Body of pancreas (tissue), 4 donors: Measurements from ENCODE around the gene COL19A1. TPM values are rescaled to one million over a fixed set of nuclear protein-coding genes. Genes with fewer than 3 reads are reported as not detected.

Experiments used
- ATAC-seq: fragments of 150-250 bp; one replicate; pipeline ENCODE4 v1.9.1; 2016
- DNase-seq, 4 donors: peaks; one replicate each; pipeline ENCODE4 v3.0.0-alpha.2; 2019
- H3K27ac ChIP-seq, 4 donors: fragments of 200-600 bp; sonication (generic); 1 replicate in 3 of 4; 2 replicates in 1 of 4; pipeline versions ENCODE4 v1.5.1 to v1.6.1; 2016 to 2019; ENCODE audit warnings: mild to moderate bottlenecking in 1 of 4, mixed read lengths in 1 of 4, moderate library complexity in 1 of 4
- H3K27me3 ChIP-seq, 2 donors: fragments of 200-600 bp; sonication (generic); one replicate each; pipeline ENCODE4 v1.6.0; 2016; ENCODE audit warnings: mild to moderate bottlenecking in 1 of 2
- H3K36me3 ChIP-seq, 2 donors: fragments of 200-600 bp; sonication (generic); replicated peaks in 1 of 2; 2 replicates each; pipeline ENCODE4 v1.5.1; 2016; ENCODE audit warnings: low read depth in 2 of 2; ENCODE audit not compliant: insufficient read depth in 1 of 2
- H3K4me1 ChIP-seq: fragments of 200-600 bp; sonication (generic); one replicate; pipeline ENCODE4 v1.6.0; 2016
- H3K4me3 ChIP-seq, 2 donors: fragments of 200-600 bp; sonication (generic); 1 replicate in 1 of 2; 2 replicates in 1 of 2; pipeline ENCODE4 v1.5.1; 2016 to 2019
- H3K9me3 ChIP-seq, 3 donors: fragments of 200-600 bp; sonication (generic); 1 replicate in 2 of 3; 2 replicates in 1 of 3; pipeline ENCODE4 v1.5.1; 2016
- POLR2A ChIP-seq, 3 donors: fragments of 450-650 bp; IDR thresholded peaks; one replicate each; pipeline ENCODE4 v1.6.1; 2016; ENCODE audit warnings: antibody characterized with exemption in 3 of 3, mild to moderate bottlenecking in 2 of 3
- WGBS, 2 donors: methylation state at CpG; one replicate each; pipeline ENCODE4 v1.1.5; 2017; 5-methylcytosine and 5-hydroxymethylcytosine counted together
- intact Hi-C: fragments of 100-400 bp; cut with DNase I; formaldehyde crosslinking; loops from one replicate; pipeline ENCODE4 v1.15.1; 2023
- total RNA-seq, 2 donors: library from RNA; depleted of rRNA; stranded (reverse); fragments of >200 nt; gene quantifications; one replicate each; pipeline ENCODE4 v1.1.0, GENCODE V29; 2016
- TF ChIP-seq, protein P1 (sequence below), 7 experiments: fragments of 450-650 bp in 4 of 7; fragments of 200-600 bp in 3 of 7; sonication (generic) in 3 of 7; IDR thresholded peaks; one replicate each; pipeline ENCODE4 v1.5.1; 2016 to 2019; ENCODE audit warnings: antibody characterized with exemption in 7 of 7

The COL19A1 gene
- total RNA-seq, 2 donors from 2014 or later = 0.26 to 1.6 TPM

DNA sequence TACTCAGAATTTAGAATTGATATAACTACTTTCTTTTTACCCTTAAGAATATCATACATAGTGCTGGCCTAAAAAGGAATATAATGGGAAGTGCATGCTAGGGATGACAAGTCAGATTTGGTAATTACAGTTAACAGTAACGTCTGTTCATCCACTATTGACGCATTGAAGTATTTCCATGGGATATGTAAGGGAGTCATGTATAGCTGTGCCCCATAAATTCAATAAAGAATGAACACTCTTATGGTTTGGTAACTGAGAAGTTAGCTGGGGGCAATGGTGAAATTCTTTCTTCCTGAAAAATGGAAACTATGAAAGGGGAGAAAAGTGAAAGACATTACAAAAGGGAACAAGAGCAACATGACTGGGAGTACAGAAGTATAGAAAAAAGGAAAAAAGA is 2.6 kb upstream of the COL19A1 start:
- Histone ChIP-seq H3K4me3 (no peak overlapping the region), H3K4me1 (peaks cover 9% of the 10 kb centered on the region), H3K36me3 (no peaks in the 10 kb centered on the region), H3K9me3 (no peaks in the 10 kb centered on the region), H3K27ac (no peak overlapping the region), H3K27me3 (no peaks in the 10 kb centered on the region)
- DNase-seq = no peak
- ATAC-seq = no peak
- 88 to 90% methylated on average over 2 of the region's 2 CpGs for WGBS, 2 donors
- no peak for TF ChIP-seq POLR2A (IDR thresholded peaks at IDR 0.05)
- TF ChIP-seq, protein P1, sequence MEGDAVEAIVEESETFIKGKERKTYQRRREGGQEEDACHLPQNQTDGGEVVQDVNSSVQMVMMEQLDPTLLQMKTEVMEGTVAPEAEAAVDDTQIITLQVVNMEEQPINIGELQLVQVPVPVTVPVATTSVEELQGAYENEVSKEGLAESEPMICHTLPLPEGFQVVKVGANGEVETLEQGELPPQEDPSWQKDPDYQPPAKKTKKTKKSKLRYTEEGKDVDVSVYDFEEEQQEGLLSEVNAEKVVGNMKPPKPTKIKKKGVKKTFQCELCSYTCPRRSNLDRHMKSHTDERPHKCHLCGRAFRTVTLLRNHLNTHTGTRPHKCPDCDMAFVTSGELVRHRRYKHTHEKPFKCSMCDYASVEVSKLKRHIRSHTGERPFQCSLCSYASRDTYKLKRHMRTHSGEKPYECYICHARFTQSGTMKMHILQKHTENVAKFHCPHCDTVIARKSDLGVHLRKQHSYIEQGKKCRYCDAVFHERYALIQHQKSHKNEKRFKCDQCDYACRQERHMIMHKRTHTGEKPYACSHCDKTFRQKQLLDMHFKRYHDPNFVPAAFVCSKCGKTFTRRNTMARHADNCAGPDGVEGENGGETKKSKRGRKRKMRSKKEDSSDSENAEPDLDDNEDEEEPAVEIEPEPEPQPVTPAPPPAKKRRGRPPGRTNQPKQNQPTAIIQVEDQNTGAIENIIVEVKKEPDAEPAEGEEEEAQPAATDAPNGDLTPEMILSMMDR (IDR thresholded peaks at IDR 0.05) = no peak
- intact Hi-C loops = no loop called here

DNA sequence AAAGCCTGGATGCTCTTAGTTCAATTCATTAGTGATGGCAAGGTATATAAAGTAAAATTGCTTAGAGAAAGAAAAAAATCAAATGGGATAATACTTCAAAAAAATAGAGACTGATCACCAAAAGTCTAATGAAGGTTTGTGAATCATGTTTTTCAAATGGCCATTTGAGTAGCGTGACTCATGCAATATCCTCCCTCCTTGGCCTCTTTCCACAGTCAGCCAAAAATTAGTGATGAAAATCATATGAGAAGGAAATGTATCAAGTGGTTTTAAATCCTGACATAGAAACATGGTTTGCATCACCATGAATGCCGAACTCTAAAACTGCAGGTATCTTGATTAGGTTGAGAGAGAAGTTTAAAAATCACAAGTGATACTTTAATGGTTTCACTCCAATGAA is 1.2 kb upstream of the COL19A1 start:
- Histone ChIP-seq H3K4me3 (no peak overlapping the region), H3K9me3 (no peaks in the 10 kb centered on the region), H3K27me3 (no peaks in the 10 kb centered on the region), H3K27ac (no peak overlapping the region), H3K36me3 (no peaks in the 10 kb centered on the region), H3K4me1 (peaks cover 9% of the 10 kb centered on the region)
- no peak for DNase-seq
- 81 to 83% methylated on average over 2 of the region's 2 CpGs for WGBS, 2 donors
- TF ChIP-seq, protein P1 (IDR thresholded peaks at IDR 0.05) = no peak
- TF ChIP-seq POLR2A (IDR thresholded peaks at IDR 0.05) = no peak
- no peak for ATAC-seq
- intact Hi-C loops = no loop called here

DNA sequence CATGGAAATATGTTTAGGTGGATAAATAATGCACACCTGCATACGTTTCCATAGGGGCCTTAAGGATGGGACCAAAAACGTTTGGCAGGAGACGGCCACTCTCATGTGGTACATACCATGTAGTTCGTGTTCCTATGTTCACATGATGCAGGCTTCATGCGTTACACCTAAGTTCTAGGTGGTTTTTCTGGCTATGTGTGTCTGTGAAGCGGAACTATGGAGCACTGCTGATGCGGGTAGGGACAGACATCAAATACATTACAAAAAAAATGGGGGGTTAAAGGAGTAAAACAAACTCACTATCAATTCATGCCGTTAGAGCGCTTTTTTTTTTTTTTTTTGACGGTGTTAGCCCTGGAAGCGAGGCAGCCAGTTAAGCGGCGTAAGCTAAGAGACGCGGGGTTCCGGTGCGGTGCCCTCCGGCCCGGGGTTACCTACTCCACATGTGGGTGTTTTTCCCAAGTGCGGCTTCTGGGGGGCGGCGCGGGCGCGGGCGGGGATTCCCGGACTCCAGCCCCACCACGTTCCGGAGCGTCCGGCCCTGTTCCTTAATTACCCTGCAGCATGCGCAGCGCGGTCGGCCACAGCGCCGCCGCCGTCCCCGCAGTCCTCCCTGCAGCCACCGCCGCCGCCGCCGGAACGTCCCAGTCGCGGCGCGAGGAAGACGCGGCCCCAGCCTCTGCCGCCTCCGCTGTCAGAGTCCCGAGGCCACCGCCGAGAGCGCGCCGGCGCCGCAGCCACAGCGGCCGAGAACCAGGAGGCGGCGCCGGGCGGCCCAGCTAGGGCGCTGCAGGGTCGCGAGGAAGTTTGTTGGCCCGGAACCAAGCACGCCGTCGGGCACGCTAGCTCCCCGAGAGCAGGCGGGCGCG is 648 bp downstream of the COL19A1 start:
- Histone ChIP-seq H3K9me3 (no peaks in the 10 kb centered on the region), H3K4me1 (peaks cover 9% of the 10 kb centered on the region), H3K36me3 (no peaks in the 10 kb centered on the region), H3K27ac (peak overlapping the region in 2 of 4 donors; percentile 24 to 35), H3K4me3 (peak overlapping the region; percentile 13 to 29), H3K27me3 (no peaks in the 10 kb centered on the region)
- DNase-seq (peak; percentile 57 to 74 (median 60)), ATAC-seq (peak; percentile 84)
- 0 to 1% methylated on average over 35 to 80 of the region's 80 CpGs for WGBS, 2 donors
- intact Hi-C loops = no loop called here
- TF ChIP-seq, protein P1 (IDR thresholded peaks at IDR 0.05) = peak in 4 of 7 experiments; percentile 14 to 54 (median 26)
- no peak for TF ChIP-seq POLR2A (IDR thresholded peaks at IDR 0.05)

DNA sequence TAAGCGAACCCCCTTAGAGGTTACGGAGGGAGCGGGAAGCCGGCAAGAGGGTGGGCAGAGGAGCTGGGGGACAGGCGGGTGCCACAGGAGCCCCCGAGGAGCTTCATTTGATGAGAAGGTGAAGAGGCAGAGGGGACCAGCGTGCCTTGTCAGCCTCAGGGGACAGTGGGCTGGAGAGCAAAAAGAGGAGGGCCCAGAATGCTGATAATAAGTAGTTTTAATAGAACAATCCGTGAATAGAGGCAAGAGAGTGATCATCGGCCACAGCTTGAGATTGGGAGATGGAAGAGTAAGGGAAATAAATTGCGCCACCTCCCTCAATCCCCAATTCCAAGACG is 1.3 kb downstream of the COL19A1 start:
- H3K27ac ChIP-seq = peak overlapping the region in 2 of 4 donors; percentile 24 to 35
- DNase-seq (no peak), ATAC-seq (no peak)
- H3K4me1 ChIP-seq = peaks cover 9% of the 10 kb centered on the region
- TF ChIP-seq, protein P1 (IDR thresholded peaks at IDR 0.05) = no peak
- TF ChIP-seq POLR2A (IDR thresholded peaks at IDR 0.05) = no peak
- no peaks in the 10 kb centered on the region for H3K36me3 ChIP-seq
- peak overlapping the region; percentile 13 to 29 for H3K4me3 ChIP-seq
- intact Hi-C loops = no loop called here
- WGBS, 2 donors = 12 to 14% methylated on average over 11 of the region's 11 CpGs
- H3K27me3 ChIP-seq = no peaks in the 10 kb centered on the region
- H3K9me3 ChIP-seq = no peaks in the 10 kb centered on the region
